K562 (cell line): ENCODE data around the gene TMEM150C. TPM values are rescaled to one million over a fixed set of nuclear protein-coding genes. Genes with fewer than 3 reads are reported as not detected.

ENCODE experiments used
- ATAC-seq: fragments of 200-7000 bp; cut with Tn5 transposase; 3 replicates; pipeline ENCODE4 v1.9.1; 2020; ENCODE audit warnings: moderate library complexity
- BruUV-seq: library from RNA; stranded (reverse); fragments of 400-500 nt; replicated peaks from 2 replicates; lab custom pipeline; 2021; lab: Mats Ljungman, UMichigan
- CTCF ChIA-PET: fragments of 300-600 bp; formaldehyde crosslinking; extraction: SDS; loops from one replicate; lab custom pipeline; 2021; ENCODE audit warnings: low intra/inter-chr PET ratio; lab: Yijun Ruan, JAX
- POLR2A ChIA-PET: fragments of 300-600, 350-650 bp; sonication (Branson Sonifier 250); formaldehyde crosslinking; extraction: SDS; loops from one replicate; lab custom pipeline; 2021; ENCODE audit warnings: antibody characterized with exemption, inconsistent platforms; lab: Yijun Ruan, JAX
- DNase-seq, 4 experiments: peaks; one replicate each; pipeline versions ENCODE4 v3.0.0 to v3.0.0-alpha.2; 2011 to 2018; ENCODE audit warnings: low spot score in 3 of 4, mixed read lengths in 3 of 4; ENCODE audit errors: extremely low read depth in 1 of 4
- FAIRE-seq: peaks from 2 replicates; lab custom pipeline; 2011; peaks lifted over from hg19 to GRCh38; lab: Jason Lieb, UNC
- H2AFZ ChIP-seq: 2 replicates; pipeline ENCODE4 v1.6.0; 2011; ENCODE audit warnings: low read depth, low read length, control low read depth, inconsistent platforms
- H3K27ac ChIP-seq: fragments of 200-600 bp; 3 replicates; pipeline ENCODE4 v1.8.0; 2011; ENCODE audit warnings: low read depth, mild to moderate bottlenecking, control low read depth, inconsistent platforms, low read length, moderate library complexity, mixed read lengths; ENCODE audit errors: extremely low read depth
- H3K27me3 ChIP-seq, 2 experiments: fragments of 300-600 bp in 1 of 2; 2 replicates in 1 of 2; 3 replicates in 1 of 2; pipeline versions ENCODE4 v1.6.0 to v1.8.0; 2011; ENCODE audit warnings: inconsistent platforms in 2 of 2, low read length in 2 of 2, mild to moderate bottlenecking in 1 of 2, mixed read lengths in 1 of 2, moderate library complexity in 1 of 2; ENCODE audit not compliant: control insufficient read depth in 2 of 2, insufficient read depth in 2 of 2
- H3K36me3 ChIP-seq: fragments of 300-600 bp; 3 replicates; pipeline ENCODE4 v1.8.0; 2011; ENCODE audit warnings: mild to moderate bottlenecking, low read length, inconsistent platforms; ENCODE audit not compliant: control insufficient read depth, insufficient read depth
- H3K4me1 ChIP-seq, 2 experiments: fragments of 200-600 bp in 1 of 2; replicated peaks in 1 of 2; 2 replicates in 1 of 2; 3 replicates in 1 of 2; pipeline versions ENCODE4 v1.5.1 to v1.8.0; 2011; ENCODE audit warnings: inconsistent platforms in 2 of 2, low read length in 2 of 2, mild to moderate bottlenecking in 1 of 2, mixed read lengths in 1 of 2, moderate library complexity in 1 of 2; ENCODE audit not compliant: control insufficient read depth in 2 of 2, insufficient read depth in 2 of 2
- H3K4me2 ChIP-seq: 2 replicates; pipeline ENCODE4 v1.6.1; 2011; ENCODE audit warnings: low read length, control low read depth, inconsistent platforms, mixed read lengths; ENCODE audit not compliant: insufficient read depth
- H3K4me3 ChIP-seq: fragments of 200-600 bp; sonication (generic), shearing (Covaris generic); 2 replicates; pipeline ENCODE4 v1.5.1; 2016; ENCODE audit warnings: control low read depth, inconsistent platforms
- H3K79me2 ChIP-seq: fragments of 200-600 bp; 3 replicates; pipeline ENCODE4 v1.8.0; 2011; ENCODE audit warnings: low read length, inconsistent platforms; ENCODE audit not compliant: control insufficient read depth, insufficient read depth
- H3K9ac ChIP-seq, 2 experiments: 2 replicates each; pipeline versions ENCODE4 v1.6.0 to v1.6.1; 2011; ENCODE audit warnings: low read depth in 2 of 2, low read length in 2 of 2, control low read depth in 1 of 2, inconsistent platforms in 1 of 2, mild to moderate bottlenecking in 1 of 2, mixed read lengths in 1 of 2; ENCODE audit not compliant: insufficient read depth in 1 of 2
- H3K9me1 ChIP-seq: one replicate; pipeline ENCODE4 v1.6.0; 2011; ENCODE audit warnings: inconsistent platforms, mild to moderate bottlenecking, low read length, moderate library complexity; ENCODE audit not compliant: control insufficient read depth, insufficient read depth
- H3K9me3 ChIP-seq: replicated peaks from 2 replicates; pipeline ENCODE4 v1.5.1; 2011; ENCODE audit warnings: low read depth, low read length, inconsistent platforms; ENCODE audit not compliant: control insufficient read depth, insufficient read depth
- H4K20me1 ChIP-seq: replicated peaks from 2 replicates; pipeline ENCODE4 v1.6.1; 2011; ENCODE audit warnings: low read length, inconsistent platforms, mixed read lengths; ENCODE audit not compliant: control insufficient read depth, insufficient read depth
- C11orf30 ChIP-seq: fragments of 450-650 bp; IDR thresholded peaks from 2 replicates; pipeline ENCODE4 v1.6.1; 2016; ENCODE audit warnings: low read depth, mild to moderate bottlenecking
- CREM ChIP-seq: IDR thresholded peaks from 2 replicates; pipeline ENCODE4 v1.6.1; 2014; ENCODE audit warnings: antibody characterized with exemption, low read depth
- CSDE1 ChIP-seq, 2 experiments: fragments of 450-650 bp; IDR thresholded peaks; 2 replicates each; pipeline ENCODE4 v1.6.1; 2016; ENCODE audit warnings: mild to moderate bottlenecking in 1 of 2
- IFI16 ChIP-seq: fragments of 250-450 bp; sonication (Bioruptor Pico); IDR thresholded peaks from 2 replicates; pipeline ENCODE4 v2.1.2; 2022; ENCODE audit warnings: mild to moderate bottlenecking, inconsistent platforms
- ILF3 ChIP-seq: fragments of 450-650 bp; IDR thresholded peaks from 2 replicates; pipeline ENCODE4 v1.6.1; 2018; ENCODE audit warnings: antibody characterized with exemption, mild to moderate bottlenecking, moderate library complexity, borderline replicate concordance
- KHSRP ChIP-seq: fragments of 450-650 bp; IDR thresholded peaks from 2 replicates; pipeline ENCODE4 v1.6.1; 2017
- NR0B1 ChIP-seq: fragments of 450-650 bp; IDR thresholded peaks from one replicate; pipeline ENCODE4 v1.6.1; 2018; ENCODE audit warnings: mild to moderate bottlenecking, moderate library complexity; ENCODE audit not compliant: partially characterized antibody
- PURB ChIP-seq: sonication (generic); formaldehyde crosslinking; IDR thresholded peaks from 2 replicates; pipeline ENCODE4 v1.9.0; 2021; ENCODE audit warnings: low read depth, mild to moderate bottlenecking, missing genetic modification reagents
- RCOR1 ChIP-seq, 2 experiments: IDR thresholded peaks; 2 replicates each; pipeline ENCODE4 v1.6.1; 2012; ENCODE audit warnings: low read depth in 2 of 2, low read length in 2 of 2, borderline replicate concordance in 1 of 2, improper control_type of control experiment in 1 of 2
- ZNF274 ChIP-seq: IDR thresholded peaks from 2 replicates; pipeline ENCODE4 v1.6.1; 2011; ENCODE audit warnings: low read depth, mild to moderate bottlenecking, low read length, moderate library complexity, borderline replicate concordance
- ZNF347 ChIP-seq: fragments of 450-650 bp; formaldehyde crosslinking; IDR thresholded peaks from 2 replicates; pipeline ENCODE4 v1.4.0; 2020; ENCODE audit warnings: low read depth, mild to moderate bottlenecking, moderate library complexity
- ZNF644 ChIP-seq: fragments of 200-800 bp; sonication (Bioruptor generic); IDR thresholded peaks from 2 replicates; pipeline ENCODE4 v1.6.1; 2016; ENCODE audit warnings: low read depth, missing genetic modification characterization, missing compliant biosample characterization
- WGBS: fragments of 100-300 bp; shearing (Covaris generic); methylation state at CpG from one replicate; pipeline ENCODE4 v1.1.6; 2016; ENCODE audit warnings: low coverage, mixed read lengths; ENCODE audit not compliant: insufficient coverage; ENCODE audit errors: missing lambda C conversion rate; 5-methylcytosine and 5-hydroxymethylcytosine counted together
- in situ Hi-C: fragments of 300-500 bp; cut with MboI; formaldehyde crosslinking; loops from 4 replicates; pipeline ENCODE4 v1.15.0; 2018; ENCODE audit warnings: inconsistent platforms, mixed read lengths
- intact Hi-C: fragments of 100-400 bp; cut with micrococcal nuclease; formaldehyde crosslinking; loops from 2 replicates; pipeline ENCODE4 v1.14.2; 2022
- polyA plus RNA-seq, 8 experiments: library from polyadenylated mRNA; depleted of rRNA in 4 of 8; stranded (reverse) in 5 of 8; unstranded in 3 of 8; fragments of >200 nt; fragmentation: Nextera tagmentation in 2 of 8; fragmentation: Illumina TruSeq in 1 of 8; extraction: Ambion mirVana in 2 of 8; extraction: Trizol in 1 of 8; gene quantifications; 2 replicates each; pipeline versions ENCODE4 v1.2.1 to v1.2.3, GENCODE V29; 2011 to 2014; ENCODE audit warnings: inconsistent platforms in 1 of 8, missing spikeins in 1 of 8
- total RNA-seq, 7 experiments: library from RNA; depleted of rRNA in 6 of 7; stranded (reverse); fragments of >200 nt in 6 of 7; fragmentation: Illumina TruSeq in 2 of 7; extraction: Trizol in 2 of 7; gene quantifications; 2 replicates each; pipeline versions ENCODE4 v1.2.1 to v1.2.3, GENCODE V29; 2011 to 2021; ENCODE audit warnings: low replicate concordance in 1 of 7
- TF ChIP-seq, protein P1 (sequence below): sonication (generic); formaldehyde crosslinking; IDR thresholded peaks from 2 replicates; pipeline ENCODE4 v1.8.0; 2022; ENCODE audit warnings: mild to moderate bottlenecking, missing genetic modification reagents, borderline replicate concordance
- TF ChIP-seq, protein P2 (sequence below), 2 experiments: IDR thresholded peaks; 2 replicates each; pipeline ENCODE4 v1.6.1; 2012; ENCODE audit warnings: improper control_type of control experiment in 2 of 2, low read depth in 2 of 2, low read length in 2 of 2, borderline replicate concordance in 1 of 2
- TF ChIP-seq, protein P3 (sequence below): sonication (generic); formaldehyde crosslinking; IDR thresholded peaks from 2 replicates; pipeline ENCODE4 v1.8.0; 2023; ENCODE audit warnings: mild to moderate bottlenecking, missing genetic modification reagents

TMEM150C gene
- total and polyA plus RNA-seq, 9 of the 15 experiments (the other 6 are each of a cell fraction or from before 2014, with no cell fraction given): 0.07 TPM; not detected in 8

GRCh38 chr4:82447886-82448285 lies 113.9 kb downstream of the TMEM150C start:
- FAIRE-seq: no peak
- ATAC-seq: no peak
- 100% methylated on average over 1 of the region's 1 CpG for WGBS
- TF ChIP-seq C11orf30 (no peak), ZNF347 (CRISPR knock-in tag) (no peak), ILF3 (no peak), NR0B1 (no peak), IFI16 (CRISPR knock-in tag) (no peak), CSDE1 (IDR thresholded peaks at IDR 0.05) (no peak), PURB (CRISPR knock-in tag) (no peak), CREM (no peak), ZNF644 (tag) (no peak), RCOR1 (IDR thresholded peaks at IDR 0.05; ENCODE audit: borderline replicate concordance in 1 of 2, low read depth in 2 of 2, low read length in 2 of 2) (no peak), KHSRP (no peak), ZNF274 (no peak)
- TF ChIP-seq, protein P1, sequence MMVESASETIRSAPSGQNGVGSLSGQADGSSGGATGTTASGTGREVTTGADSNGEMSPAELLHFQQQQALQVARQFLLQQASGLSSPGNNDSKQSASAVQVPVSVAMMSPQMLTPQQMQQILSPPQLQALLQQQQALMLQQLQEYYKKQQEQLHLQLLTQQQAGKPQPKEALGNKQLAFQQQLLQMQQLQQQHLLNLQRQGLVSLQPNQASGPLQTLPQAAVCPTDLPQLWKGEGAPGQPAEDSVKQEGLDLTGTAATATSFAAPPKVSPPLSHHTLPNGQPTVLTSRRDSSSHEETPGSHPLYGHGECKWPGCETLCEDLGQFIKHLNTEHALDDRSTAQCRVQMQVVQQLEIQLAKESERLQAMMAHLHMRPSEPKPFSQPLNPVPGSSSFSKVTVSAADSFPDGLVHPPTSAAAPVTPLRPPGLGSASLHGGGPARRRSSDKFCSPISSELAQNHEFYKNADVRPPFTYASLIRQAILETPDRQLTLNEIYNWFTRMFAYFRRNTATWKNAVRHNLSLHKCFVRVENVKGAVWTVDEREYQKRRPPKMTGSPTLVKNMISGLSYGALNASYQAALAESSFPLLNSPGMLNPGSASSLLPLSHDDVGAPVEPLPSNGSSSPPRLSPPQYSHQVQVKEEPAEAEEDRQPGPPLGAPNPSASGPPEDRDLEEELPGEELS (CRISPR knock-in tag): no peak
- TF ChIP-seq, protein P2, sequence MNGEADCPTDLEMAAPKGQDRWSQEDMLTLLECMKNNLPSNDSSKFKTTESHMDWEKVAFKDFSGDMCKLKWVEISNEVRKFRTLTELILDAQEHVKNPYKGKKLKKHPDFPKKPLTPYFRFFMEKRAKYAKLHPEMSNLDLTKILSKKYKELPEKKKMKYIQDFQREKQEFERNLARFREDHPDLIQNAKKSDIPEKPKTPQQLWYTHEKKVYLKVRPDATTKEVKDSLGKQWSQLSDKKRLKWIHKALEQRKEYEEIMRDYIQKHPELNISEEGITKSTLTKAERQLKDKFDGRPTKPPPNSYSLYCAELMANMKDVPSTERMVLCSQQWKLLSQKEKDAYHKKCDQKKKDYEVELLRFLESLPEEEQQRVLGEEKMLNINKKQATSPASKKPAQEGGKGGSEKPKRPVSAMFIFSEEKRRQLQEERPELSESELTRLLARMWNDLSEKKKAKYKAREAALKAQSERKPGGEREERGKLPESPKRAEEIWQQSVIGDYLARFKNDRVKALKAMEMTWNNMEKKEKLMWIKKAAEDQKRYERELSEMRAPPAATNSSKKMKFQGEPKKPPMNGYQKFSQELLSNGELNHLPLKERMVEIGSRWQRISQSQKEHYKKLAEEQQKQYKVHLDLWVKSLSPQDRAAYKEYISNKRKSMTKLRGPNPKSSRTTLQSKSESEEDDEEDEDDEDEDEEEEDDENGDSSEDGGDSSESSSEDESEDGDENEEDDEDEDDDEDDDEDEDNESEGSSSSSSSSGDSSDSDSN (IDR thresholded peaks at IDR 0.05; ENCODE audit: borderline replicate concordance in 1 of 2, low read depth in 2 of 2, low read length in 2 of 2): no peak
- TF ChIP-seq, protein P3, sequence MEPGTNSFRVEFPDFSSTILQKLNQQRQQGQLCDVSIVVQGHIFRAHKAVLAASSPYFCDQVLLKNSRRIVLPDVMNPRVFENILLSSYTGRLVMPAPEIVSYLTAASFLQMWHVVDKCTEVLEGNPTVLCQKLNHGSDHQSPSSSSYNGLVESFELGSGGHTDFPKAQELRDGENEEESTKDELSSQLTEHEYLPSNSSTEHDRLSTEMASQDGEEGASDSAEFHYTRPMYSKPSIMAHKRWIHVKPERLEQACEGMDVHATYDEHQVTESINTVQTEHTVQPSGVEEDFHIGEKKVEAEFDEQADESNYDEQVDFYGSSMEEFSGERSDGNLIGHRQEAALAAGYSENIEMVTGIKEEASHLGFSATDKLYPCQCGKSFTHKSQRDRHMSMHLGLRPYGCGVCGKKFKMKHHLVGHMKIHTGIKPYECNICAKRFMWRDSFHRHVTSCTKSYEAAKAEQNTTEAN (CRISPR knock-in tag): no peak

More at GRCh38 chr4:82447886-82448285, 113.9 kb downstream of the TMEM150C start:
- no peaks in the 10 kb centered on the region for H3K27me3 ChIP-seq
- no peak overlapping the region for H3K4me3 ChIP-seq
- H3K79me2 ChIP-seq: peaks cover 39% of the 10 kb centered on the region
- in situ Hi-C loops (no loop called here), intact Hi-C loops (no loop called here)
- H3K9me3 ChIP-seq: no peaks in the 10 kb centered on the region
- no peak overlapping the region for H2AFZ ChIP-seq
- no peaks in the 10 kb centered on the region for H3K4me1 ChIP-seq
- H4K20me1 ChIP-seq: no peaks in the 10 kb centered on the region
- ChIA-PET POLR2A (interaction anchor here (1.4 kb wide), 1 partner anchor 9 kb away, joined by 3 read pairs; no protein-coding TSS in a partner anchor), CTCF (no interaction called here)
- no peak for DNase-seq
- no peak overlapping the region for H3K27ac ChIP-seq
- no TSS peak for BruUV-seq
- no peak overlapping the region for H3K4me2 ChIP-seq
- H3K36me3 ChIP-seq: peaks cover 56% of the 10 kb centered on the region
- no peak overlapping the region for H3K9ac ChIP-seq
- no peaks in the 10 kb centered on the region for H3K9me1 ChIP-seq
